GM21360 (cell line): ENCODE data around the gene LEMD2.

Experiments used
- ATAC-seq: cut with Tn5 transposase; IDR thresholded peaks from one replicate; pipeline ENCODE4 v1.9.1; 2021; ENCODE audit warnings: mild to moderate bottlenecking, moderate library complexity; ENCODE audit not compliant: unreplicated experiment

The LEMD2 gene

DNA sequence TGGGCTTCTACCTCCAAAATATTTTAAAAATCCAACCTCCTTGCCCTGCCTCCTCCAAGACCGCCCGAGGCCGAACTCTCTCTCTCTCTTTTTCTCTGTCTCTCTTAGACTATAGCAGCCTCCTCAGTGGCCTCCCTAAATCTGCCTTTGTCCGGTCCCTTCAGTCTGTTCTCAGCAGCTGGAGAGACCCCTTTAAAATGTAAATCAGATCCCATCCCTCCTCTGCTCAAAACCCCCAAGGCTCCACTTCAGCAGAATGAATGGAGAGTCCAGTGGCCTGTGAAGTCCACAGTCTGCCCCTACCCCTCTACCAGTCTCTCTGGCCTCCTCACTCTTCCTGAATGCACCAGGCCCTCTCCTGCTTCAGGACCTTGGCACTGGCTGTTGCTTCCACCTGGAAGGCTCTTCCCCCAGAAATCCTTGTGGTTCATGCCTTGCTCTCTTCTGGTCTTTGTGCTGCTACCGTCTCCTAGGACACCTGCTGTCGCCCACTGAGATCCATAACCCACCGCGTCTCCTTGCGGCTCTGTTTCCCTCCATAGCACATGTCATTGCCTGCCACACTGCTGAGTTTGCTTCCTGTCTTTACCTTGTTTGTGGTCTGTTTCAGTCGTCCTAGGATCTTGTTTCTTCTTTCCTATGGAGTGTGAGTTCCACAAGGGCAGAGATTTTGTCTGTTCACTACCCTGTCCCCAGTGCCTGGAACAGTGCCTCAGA is 8.9 kb upstream of the LEMD2 start:
- ATAC-seq = no peak

DNA sequence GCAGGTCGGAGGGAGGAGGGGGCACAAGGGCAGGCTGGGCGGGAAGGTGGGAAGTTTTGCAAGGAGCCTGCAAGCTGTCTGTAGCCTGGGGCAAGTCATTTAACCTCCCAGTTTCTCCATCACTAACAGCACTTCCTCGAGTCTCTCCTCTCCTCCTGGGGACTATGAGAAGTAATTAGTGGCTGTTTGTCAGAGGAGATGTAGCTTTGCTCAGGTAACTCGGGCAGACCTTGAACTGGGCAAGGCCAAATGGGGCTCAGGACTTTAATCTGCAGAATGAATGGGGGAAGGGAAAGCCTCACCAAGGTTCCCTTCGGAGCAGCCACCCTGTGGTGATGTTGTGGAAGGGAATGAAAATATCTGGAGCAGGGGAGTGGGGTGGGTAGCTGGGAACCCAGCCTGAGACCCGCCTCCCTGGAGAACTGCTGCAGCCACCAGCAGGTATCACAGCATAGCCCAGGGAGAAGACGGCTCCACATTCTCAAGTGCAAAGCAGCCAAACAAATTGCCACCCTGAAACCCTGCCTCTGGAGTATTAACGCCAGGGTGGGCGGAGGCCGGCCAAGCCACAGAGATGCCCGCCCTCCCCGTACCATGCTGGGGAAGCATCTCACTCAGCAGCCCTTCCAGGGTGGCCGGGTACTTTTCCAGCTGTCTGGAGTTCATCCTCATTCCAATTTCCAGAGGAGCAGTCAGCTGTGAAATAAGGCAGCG is 6.1 kb upstream of the LEMD2 start:
- no peak for ATAC-seq

DNA sequence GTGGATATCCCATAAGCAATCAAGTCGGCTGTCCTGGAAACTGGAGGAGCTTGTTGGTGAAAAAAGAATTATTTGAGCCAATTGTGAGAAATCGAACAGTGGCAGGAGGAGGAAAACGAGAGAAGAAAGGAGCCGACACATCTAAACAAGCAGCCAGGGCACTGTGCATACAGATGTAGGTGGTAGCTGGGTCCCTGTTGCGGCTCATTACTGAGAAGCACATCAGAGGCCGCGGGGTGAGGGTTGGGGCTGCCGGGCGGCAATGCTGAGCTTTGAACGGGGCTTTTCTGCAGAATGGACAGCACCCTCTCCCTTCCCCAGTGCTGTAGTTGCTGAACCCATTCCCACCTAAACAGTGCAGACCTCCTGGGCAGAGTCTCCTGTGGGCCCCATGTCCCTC is 4.1 kb upstream of the LEMD2 start:
- ATAC-seq = no peak

DNA sequence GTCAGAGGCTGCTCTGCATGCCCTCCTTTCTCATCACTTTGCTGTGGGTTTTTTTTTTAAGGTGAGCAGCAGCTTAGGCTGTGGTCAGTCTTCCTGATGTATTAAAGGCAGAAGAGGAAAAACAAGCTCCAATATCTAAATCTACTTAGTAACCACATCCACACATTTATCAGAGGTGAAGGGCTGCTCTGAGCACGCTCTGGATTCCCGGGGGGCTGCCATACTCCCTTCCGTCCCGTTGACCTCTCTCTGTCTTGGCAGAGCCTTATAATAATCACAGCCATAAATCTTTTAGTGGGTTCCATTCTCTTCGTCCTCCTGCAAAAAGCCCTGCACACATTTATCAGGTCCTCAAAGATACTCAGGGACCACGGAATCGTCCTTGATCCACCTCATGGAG is 2.7 kb upstream of the LEMD2 start:
- no peak for ATAC-seq

DNA sequence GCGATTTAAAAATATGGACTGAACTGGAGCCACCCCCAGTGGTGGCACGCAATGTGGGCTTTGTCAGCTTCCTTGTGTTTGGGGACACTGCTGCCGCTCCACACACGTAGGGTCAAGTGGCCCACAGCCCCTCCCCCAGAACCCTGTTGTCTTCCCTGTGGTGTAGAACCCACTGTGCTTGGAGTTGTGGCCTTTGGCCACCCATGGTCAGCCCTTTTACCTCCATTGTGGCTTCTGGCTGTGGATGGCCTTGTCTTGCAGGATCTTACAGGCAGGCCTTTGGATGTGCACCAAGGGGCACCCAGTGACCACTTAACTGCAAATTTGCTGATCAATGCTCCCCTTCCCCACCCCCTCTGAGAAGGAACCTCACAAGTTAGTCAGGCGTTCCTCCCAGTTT is 2.0 kb upstream of the LEMD2 start:
- no peak for ATAC-seq

DNA sequence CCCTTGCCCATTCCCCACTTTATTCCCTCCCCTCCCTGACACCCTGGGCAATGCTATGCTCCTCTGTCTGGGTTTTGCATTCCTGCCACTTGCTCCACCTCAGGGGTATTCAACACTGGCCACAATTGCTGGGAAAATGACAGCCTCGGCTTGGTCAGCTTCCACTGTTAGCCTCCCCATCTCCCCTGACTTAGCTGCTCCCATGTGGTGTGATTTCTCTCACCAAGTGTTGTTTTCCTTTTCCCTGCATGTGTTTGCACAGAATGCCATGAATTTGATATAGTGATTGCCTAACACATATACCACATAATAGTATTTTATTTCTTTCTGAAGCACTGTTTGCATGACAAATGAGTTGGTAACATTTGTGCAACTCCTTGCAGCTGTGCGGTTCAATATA is 1.4 kb upstream of the LEMD2 start:
- no peak for ATAC-seq

DNA sequence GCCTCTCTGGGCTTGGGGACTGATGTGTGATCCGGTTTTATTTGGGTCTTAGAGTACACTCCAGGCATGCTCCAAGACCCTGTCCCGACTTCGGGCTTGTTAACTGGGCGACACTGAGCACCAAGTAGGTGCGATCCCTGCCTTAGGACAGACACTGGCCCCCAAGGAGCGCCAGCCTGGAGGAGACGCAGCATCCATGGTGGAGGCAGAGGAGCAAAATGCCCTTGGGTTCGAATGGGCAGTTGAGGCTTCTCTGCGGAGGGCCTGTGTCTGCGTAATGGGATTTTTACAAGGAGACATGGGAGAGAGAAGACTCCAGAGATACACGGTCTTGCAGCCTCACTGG is 593 bp upstream of the LEMD2 start:
- no peak for ATAC-seq

DNA sequence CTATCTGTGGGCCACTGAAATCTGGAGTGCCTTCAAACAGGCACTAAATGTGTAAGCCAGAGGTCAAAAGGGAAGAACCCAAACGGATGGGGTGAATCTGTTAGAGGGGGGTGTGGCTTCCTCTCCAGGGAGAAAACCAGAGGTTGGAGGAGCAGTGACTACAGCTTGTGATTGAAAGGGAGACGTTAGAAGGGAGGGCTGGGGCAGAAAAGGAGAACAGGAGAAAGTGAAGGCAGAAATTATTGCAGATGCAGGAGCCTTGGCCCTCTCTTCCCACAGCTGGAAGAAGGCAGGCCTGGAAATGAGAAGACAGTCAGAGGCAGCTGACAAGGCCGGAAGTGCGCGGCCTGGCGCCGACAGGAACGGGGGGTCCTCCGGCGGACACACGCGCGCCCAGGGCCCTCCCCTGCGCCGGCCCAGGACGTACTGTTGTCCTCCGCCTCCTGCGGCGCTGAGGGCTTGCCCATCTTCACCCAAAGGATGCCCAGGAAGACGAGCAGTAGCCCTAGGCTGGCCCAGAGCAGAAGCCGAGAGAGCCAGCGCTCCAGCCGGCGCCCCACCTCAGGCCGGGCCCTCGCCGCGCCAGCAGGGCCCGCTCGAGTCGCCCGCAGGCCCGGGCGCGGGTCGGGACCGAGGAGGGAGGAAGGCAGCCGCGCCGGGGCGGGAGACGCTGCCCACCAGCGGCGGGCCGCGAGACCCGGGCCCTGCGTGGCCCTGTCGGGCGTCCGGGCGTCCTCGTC is 806 bp downstream of the LEMD2 start:
- ATAC-seq = peak; percentile 48

DNA sequence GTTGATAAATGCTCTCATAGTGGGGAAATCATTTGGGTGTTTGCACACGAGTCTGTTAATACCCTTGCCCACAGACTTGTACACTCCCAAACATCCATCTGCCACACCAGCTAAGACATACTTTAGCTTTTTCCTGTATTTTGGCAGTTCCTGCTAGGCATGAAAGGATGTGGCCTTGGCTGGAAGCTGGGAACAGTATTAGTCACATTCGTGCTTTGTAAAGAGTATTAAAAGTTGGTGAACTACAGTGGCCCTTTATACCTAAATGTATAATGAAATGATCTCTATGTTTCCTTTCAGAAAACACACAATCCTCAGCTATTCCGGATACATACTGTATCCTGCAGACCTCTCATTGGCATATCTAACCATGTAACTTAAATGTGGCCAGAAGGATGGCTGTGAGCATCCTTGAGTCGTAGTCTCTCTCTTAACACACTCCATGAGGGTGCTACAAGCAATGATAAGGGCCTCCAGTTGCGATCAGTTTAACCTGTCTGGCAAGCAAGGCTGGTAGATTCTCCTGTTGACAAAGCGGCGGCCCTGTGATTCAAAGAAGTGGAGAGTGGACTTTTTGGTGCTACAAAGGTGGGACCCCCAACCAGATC is 1.5 kb downstream of the LEMD2 start:
- no peak for ATAC-seq

DNA sequence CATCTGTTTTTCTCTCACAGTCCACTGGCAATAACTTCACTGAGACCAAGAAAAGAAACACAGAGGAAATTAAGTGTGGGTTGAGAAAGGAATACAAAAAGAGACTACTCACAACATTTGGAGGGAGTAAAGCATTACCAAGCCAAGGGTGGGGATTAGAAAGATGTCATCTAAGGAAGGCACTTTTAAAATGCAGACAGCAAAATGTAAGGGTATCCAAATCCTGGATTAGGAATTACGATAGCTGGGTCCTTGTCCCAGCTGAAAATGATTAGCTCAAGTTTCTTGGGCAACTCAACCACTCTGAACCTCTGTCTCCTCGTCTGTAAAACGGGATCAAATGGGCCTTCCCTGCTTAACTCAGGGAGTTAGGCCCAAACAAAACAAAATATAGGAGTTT is 2.2 kb downstream of the LEMD2 start:
- no peak for ATAC-seq

DNA sequence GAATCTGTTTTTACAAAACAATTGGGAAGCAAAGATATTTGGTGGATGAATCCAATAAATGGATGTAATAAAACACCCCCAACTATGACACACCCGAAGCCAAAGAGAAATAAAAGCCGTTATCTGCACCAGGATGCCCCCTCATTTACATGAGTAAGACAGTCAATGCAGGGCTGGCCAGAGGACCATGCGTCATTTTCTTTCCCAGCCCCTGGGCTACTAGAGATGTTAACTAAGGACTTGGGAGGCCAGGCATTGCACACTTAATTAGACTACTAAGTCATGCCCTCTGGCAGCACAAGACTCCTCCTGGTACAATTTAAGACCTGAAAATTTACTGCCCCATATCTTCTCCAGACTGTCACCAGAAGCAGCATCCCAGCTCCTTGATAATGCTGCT is 3.2 kb downstream of the LEMD2 start:
- no peak for ATAC-seq

DNA sequence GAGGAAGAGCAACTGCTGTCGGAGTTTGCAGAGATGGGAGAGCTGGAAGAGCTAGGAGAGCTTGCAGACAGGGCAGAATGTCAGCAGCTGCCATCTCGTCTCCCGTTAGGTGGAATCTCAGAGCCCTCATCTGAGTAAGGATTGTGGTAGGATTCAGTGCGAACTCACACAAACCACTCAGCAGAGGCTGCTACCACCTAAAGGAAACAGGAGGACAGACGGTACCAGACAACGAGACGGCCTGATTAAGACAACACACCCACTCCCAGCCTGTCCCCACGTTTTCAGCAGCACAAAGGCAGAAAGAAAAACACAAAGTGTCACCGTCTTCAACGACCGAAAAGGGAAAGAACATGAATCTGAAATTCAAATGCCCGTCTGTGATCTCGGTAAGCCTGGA is 4.1 kb downstream of the LEMD2 start:
- ATAC-seq = no peak

DNA sequence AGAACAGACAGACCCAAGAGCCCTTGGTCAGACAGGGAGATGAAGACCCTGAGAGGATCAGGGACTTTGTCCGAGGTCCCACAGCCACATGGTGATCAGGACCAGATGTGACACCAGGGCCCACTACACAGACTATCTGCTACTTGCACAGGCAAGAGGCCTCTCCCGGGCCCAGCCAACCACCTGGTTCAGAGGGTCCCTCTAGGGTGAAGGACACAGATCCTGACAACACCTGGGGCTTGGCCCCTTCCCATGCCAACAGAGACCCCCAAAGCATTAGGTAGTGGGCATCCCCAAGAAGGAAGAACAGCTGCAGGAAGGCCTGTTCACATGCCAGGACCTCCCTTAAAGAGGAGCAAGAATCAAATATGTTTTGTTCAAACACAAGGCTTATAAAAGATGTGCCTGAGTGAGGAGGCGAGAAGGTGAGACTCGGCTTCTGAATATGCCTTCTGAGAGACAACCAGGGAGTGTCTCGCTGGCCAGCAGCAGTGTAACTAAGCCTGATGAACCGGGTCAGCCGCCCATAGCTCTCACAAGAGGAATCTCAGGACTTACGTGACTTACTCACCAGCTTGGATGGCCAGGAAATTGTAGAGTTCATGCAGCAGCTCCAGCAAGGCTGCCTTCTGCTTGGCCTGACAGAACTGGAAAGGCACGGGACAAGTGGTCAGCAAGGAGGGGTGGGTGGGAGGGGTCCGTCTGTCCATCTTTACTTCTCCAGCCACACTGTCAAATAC is 5.0 kb downstream of the LEMD2 start:
- no peak for ATAC-seq

DNA sequence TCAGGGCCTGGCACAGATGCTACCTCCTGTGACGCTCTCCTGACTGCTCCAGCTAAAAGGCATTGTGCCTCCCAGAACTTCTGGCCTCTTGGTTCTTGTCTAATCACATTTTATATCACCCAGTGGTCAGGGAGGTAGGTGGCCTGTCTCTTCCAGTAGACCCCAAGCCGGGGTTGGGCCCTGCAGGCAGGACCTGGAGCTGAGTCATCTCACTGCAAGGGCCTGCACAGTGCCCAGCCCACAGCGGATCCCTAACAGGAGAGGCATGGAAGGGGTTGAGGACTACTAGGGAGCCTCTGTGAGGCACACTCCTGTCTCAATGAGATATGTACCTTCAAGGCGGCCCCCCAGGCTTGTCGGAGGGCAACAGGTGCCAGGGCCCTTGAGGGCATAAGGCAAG is 6.4 kb downstream of the LEMD2 start:
- ATAC-seq = no peak

DNA sequence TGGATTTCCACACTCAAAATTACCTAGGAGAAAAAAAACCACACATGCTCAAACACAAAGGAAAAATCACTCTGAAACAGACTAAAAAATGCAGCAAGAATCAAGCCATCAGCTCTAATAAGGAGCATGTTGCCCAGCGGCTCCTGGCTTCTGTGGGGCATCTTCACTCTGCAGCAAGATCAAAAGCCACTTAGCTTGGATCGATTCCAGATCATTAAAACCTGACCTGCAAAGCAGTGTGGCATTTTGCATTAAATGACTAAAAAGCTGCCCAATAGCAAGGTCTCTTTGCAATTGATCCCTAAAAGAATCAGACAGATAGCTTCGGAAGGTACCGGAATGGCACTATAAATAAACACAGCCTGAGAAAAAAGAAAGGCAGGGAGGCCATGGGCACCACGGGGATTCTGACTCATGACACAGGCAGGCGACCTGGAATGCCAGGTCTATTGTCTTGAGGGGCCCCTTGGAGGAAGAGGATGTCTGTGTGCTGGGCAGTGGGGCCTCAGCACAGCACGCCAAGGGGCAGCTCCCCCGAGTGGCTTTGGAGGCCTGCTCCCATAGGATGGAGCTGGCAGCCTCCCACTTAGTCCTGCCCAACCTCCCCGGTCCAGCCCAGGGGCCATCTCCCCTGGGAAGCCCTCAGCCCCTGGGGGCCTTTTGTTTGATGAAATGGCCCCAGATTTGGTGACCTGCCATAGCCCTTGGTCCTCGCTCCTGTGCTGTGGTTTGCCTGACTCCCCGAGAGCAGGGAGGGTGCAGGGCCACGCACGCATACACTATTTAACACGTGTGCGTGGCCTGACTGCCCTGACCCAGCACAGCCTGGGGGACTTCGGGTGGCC is 7.6 kb downstream of the LEMD2 start:
- ATAC-seq = no peak

DNA sequence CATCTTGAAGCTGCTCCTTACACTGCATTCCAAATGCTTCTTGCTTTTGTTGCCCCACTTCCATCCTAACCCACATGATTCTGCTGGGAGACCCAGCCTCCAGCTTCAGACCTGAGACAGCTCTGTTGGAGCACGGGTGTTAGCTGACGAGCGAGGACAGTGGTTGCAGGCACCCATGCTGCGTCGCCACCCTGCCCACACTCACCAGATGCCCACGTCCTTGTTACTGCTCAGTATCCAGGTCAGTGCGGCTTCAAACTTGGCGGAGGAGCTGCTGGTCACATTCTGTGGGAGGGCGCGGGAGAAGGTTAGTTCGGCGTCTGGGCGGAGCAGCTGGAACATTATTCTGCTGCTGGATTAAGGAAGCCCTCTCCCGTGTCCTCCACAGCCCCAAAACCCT is 9.0 kb downstream of the LEMD2 start:
- no peak for ATAC-seq

DNA sequence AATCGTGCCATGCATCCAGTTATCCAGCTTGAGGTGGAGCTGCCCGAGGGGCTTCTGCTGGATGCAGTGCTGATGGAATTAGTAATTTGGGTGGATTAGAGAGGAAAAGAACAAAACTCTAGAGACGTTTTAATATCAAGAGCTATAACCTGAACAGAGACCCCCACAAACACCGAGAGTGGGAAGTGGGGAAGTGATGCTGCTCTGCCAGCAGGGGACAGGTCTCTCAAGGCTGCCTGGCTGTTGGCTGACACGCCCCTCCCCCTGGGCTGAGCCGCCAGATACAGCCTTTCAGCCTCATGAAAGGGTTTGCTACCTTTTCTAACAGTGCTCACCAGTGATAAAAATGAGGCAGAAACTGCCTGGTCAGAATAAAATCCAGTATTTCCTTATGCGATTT is 9.6 kb downstream of the LEMD2 start:
- no peak for ATAC-seq

DNA sequence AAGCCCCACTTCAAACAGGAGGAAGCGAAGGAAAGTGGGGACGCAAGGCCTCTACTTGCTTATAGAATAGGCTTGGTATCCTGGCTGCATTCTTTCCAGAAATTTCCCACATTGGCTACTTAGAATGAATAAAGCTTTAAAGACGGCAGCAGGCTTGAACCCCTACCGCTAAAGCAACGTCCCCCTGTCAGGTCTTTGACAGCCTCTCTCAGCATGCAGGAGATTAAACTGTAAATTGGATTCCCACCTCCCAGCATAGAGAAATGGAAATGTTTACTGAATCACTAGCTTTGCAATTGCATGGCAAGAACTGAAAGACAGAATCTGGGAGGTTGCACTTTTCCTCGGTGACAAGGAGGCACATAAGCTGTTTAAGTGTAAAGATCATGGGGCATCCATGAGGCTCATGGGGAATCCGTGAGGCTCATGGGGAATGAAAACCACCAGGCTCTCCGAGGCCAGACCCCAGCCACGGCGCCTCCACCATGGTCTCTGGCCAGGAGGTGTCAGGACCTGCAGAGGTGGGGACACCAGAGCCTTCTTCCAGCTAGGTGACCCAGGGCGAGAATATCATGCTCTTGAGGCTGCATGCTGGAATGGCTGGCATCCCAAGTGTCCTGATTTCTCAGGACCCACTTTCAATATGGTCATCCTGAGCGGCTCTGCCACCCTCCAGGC is 10.3 kb downstream of the LEMD2 start:
- ATAC-seq = no peak
